Natural killer cell (primary cell): ENCODE measurements around the gene RIC1. TPM values are rescaled to one million over a fixed set of nuclear protein-coding genes. Genes with fewer than 3 reads are reported as not detected.

ENCODE experiments used
- ATAC-seq, 3 donors: fragments of 150-1000 bp in 2 of 3; fragments of 200-7000 bp in 1 of 3; cut with Tn5 transposase; 1 replicate in 1 of 3; 2 replicates in 2 of 3; pipeline ENCODE4 v1.10.0; 2021; ENCODE audit warnings: mild to moderate bottlenecking in 2 of 3, moderate library complexity in 2 of 3
- DNase-seq, 2 donors: peaks; one replicate each; pipeline versions ENCODE4 v3.0.0 to v3.0.0-alpha.2; 2013 to 2021; ENCODE audit warnings: mixed read lengths in 1 of 2
- H3K27ac ChIP-seq: one replicate; pipeline ENCODE4 v1.5.1; 2013; ENCODE audit warnings: mild to moderate bottlenecking, low read length
- H3K27me3 ChIP-seq: one replicate; pipeline ENCODE4 v1.6.1; 2013; ENCODE audit warnings: low read length; ENCODE audit not compliant: control insufficient read depth, insufficient read depth
- H3K36me3 ChIP-seq: one replicate; pipeline ENCODE4 v1.6.1; 2013; ENCODE audit warnings: low read length; ENCODE audit not compliant: control insufficient read depth, insufficient read depth
- H3K4me1 ChIP-seq: one replicate; pipeline ENCODE4 v1.6.1; 2013; ENCODE audit warnings: low read length; ENCODE audit not compliant: control insufficient read depth, insufficient read depth
- H3K4me3 ChIP-seq: one replicate; pipeline ENCODE4 v1.5.1; 2013; ENCODE audit warnings: low read length
- H3K9me3 ChIP-seq: one replicate; pipeline ENCODE4 v1.6.1; 2013; ENCODE audit warnings: low read length; ENCODE audit not compliant: control insufficient read depth, insufficient read depth
- H3K27ac Mint-ChIP-seq, 2 donors: one replicate each; pipeline ENCODE4 v1.8.0; 2022; ENCODE audit warnings: mild to moderate bottlenecking in 2 of 2, mixed read lengths in 2 of 2, moderate library complexity in 1 of 2
- H3K27me3 Mint-ChIP-seq, 2 donors: one replicate each; pipeline ENCODE4 v1.8.0; 2022; ENCODE audit warnings: low read depth in 2 of 2, mixed read lengths in 2 of 2
- H3K36me3 Mint-ChIP-seq: one replicate; pipeline ENCODE4 v1.8.0; 2022; ENCODE audit warnings: mixed read lengths
- H3K4me1 Mint-ChIP-seq, 2 donors: one replicate each; pipeline ENCODE4 v1.8.0; 2022; ENCODE audit warnings: mixed read lengths in 2 of 2
- H3K4me3 Mint-ChIP-seq: one replicate; pipeline ENCODE4 v1.8.0; 2022; ENCODE audit warnings: mild to moderate bottlenecking, moderate library complexity, mixed read lengths
- H3K9me3 Mint-ChIP-seq, 2 donors: one replicate each; pipeline ENCODE4 v1.8.0; 2022; ENCODE audit warnings: mixed read lengths in 2 of 2
- WGBS: methylation state at CpG from one replicate; pipeline ENCODE4 v1.1.7; 2013; ENCODE audit warnings: missing lambda C conversion rate; ENCODE audit not compliant: insufficient coverage; 5-methylcytosine and 5-hydroxymethylcytosine counted together
- intact Hi-C: fragments of 100-400 bp; cut with micrococcal nuclease; formaldehyde crosslinking; loops from one replicate; pipeline ENCODE4 v1.14.2; 2022
- total RNA-seq, 4 donors: library from RNA; stranded (reverse); fragments of 120-200 nt in 1 of 4; gene quantifications; one replicate each; pipeline versions ENCODE4 v1.2.3 to v1.2.4, GENCODE V29; 2013 to 2022
- TF ChIP-seq, protein P1 (sequence below): fragments of 200-600 bp; IDR thresholded peaks from one replicate; pipeline ENCODE4 v1.8.0; 2022; ENCODE audit warnings: antibody characterized with exemption

The RIC1 gene
- total RNA-seq, 3 donors from 2014 or later (not counting 1 experiment from before 2014, with no cell fraction given) = 23.5 to 33.9 (median 31.8) TPM

GRCh38 chr9:5815461-5815860, 186.6 kb downstream of the RIC1 start:
- H3K27ac Mint-ChIP-seq = peak overlapping the region in 1 of 2 donors; percentile 78
- ATAC-seq = no peak
- no peak overlapping the region for H3K4me3 ChIP-seq
- no peaks in the 10 kb centered on the region for H3K27me3 ChIP-seq
- H3K27me3 Mint-ChIP-seq = no peaks in the 10 kb centered on the region
- H3K9me3 ChIP-seq = no peaks in the 10 kb centered on the region
- no peaks in the 10 kb centered on the region for H3K9me3 Mint-ChIP-seq
- H3K4me1 Mint-ChIP-seq = peaks cover 32 to 33% of the 10 kb centered on the region in 2 donors
- TF ChIP-seq, protein P1, sequence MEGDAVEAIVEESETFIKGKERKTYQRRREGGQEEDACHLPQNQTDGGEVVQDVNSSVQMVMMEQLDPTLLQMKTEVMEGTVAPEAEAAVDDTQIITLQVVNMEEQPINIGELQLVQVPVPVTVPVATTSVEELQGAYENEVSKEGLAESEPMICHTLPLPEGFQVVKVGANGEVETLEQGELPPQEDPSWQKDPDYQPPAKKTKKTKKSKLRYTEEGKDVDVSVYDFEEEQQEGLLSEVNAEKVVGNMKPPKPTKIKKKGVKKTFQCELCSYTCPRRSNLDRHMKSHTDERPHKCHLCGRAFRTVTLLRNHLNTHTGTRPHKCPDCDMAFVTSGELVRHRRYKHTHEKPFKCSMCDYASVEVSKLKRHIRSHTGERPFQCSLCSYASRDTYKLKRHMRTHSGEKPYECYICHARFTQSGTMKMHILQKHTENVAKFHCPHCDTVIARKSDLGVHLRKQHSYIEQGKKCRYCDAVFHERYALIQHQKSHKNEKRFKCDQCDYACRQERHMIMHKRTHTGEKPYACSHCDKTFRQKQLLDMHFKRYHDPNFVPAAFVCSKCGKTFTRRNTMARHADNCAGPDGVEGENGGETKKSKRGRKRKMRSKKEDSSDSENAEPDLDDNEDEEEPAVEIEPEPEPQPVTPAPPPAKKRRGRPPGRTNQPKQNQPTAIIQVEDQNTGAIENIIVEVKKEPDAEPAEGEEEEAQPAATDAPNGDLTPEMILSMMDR = no peak
- peaks cover 54% of the 10 kb centered on the region for H3K36me3 ChIP-seq
- no peak overlapping the region for H3K4me3 Mint-ChIP-seq
- H3K36me3 Mint-ChIP-seq = peaks cover 18% of the 10 kb centered on the region
- no peak overlapping the region for H3K27ac ChIP-seq
- DNase-seq = no peak
- peaks cover 5% of the 10 kb centered on the region for H3K4me1 ChIP-seq
- intact Hi-C loops = no loop called here
- WGBS = no CpG with 5 or more reads among the region's 1 CpG

DNA sequence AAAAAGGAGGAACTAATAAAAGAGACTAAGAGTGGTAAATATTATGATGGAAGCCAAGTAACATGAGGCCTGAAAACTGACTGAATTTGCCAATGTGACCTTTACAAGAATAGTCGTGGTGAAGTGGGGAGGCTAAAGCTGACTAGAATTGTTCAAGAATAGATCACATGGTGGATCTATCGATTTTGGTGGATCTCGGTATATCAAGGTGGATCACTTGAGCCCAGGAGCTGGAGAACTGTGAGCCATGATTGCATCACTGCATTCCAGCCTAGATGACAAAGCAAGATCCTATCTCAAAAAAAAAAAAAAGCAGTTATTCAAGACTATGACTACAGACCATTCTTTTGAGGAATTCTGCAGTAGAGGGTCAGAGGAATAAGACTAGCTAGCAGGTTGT, 189.0 kb downstream of the RIC1 start:
- no peaks in the 10 kb centered on the region for H3K27me3 ChIP-seq
- TF ChIP-seq, protein P1 = no peak
- no peak for DNase-seq
- no peaks in the 10 kb centered on the region for H3K9me3 ChIP-seq
- H3K36me3 Mint-ChIP-seq = peaks cover 9% of the 10 kb centered on the region
- peaks cover 32 to 33% of the 10 kb centered on the region in 2 donors for H3K4me1 Mint-ChIP-seq
- peak overlapping the region; percentile 41 to 56 for H3K27ac Mint-ChIP-seq
- no peak for ATAC-seq
- H3K4me3 Mint-ChIP-seq = no peak overlapping the region
- no peak overlapping the region for H3K4me3 ChIP-seq
- WGBS = 82% methylated on average over 3 of the region's 3 CpGs
- H3K9me3 Mint-ChIP-seq = no peaks in the 10 kb centered on the region
- H3K4me1 ChIP-seq = peaks cover 5% of the 10 kb centered on the region
- H3K27me3 Mint-ChIP-seq = no peaks in the 10 kb centered on the region
- H3K27ac ChIP-seq = no peak overlapping the region
- peaks cover 55% of the 10 kb centered on the region for H3K36me3 ChIP-seq
- intact Hi-C loops = no loop called here

GRCh38 chr9:5818424-5819142, 189.7 kb downstream of the RIC1 start:
- H3K4me3 ChIP-seq = no peak overlapping the region
- no peak for DNase-seq
- no peak for ATAC-seq
- H3K4me1 ChIP-seq = peaks cover 5% of the 10 kb centered on the region
- Mint-ChIP-seq H3K27ac (peak overlapping the region in 1 of 2 donors; percentile 41), H3K36me3 (peaks cover 9% of the 10 kb centered on the region), H3K27me3 (no peaks in the 10 kb centered on the region), H3K4me3 (no peak overlapping the region), H3K9me3 (no peaks in the 10 kb centered on the region), H3K4me1 (peaks cover 32 to 33% of the 10 kb centered on the region in 2 donors)
- TF ChIP-seq, protein P1 = no peak
- no peaks in the 10 kb centered on the region for H3K27me3 ChIP-seq
- intact Hi-C loops = no loop called here
- peaks cover 56% of the 10 kb centered on the region for H3K36me3 ChIP-seq
- no peaks in the 10 kb centered on the region for H3K9me3 ChIP-seq
- 97% methylated on average over 2 of the region's 2 CpGs for WGBS
- H3K27ac ChIP-seq = no peak overlapping the region

GRCh38 chr9:5819174-5819573, 190.3 kb downstream of the RIC1 start:
- Mint-ChIP-seq H3K4me1 (peaks cover 29 to 32% of the 10 kb centered on the region in 2 donors), H3K36me3 (peaks cover 9% of the 10 kb centered on the region)

More at GRCh38 chr9:5819174-5819573, 190.3 kb downstream of the RIC1 start:
- no peaks in the 10 kb centered on the region for H3K27me3 Mint-ChIP-seq
- H3K9me3 Mint-ChIP-seq = no peaks in the 10 kb centered on the region
- H3K27me3 ChIP-seq = no peaks in the 10 kb centered on the region
- no peak overlapping the region for H3K27ac Mint-ChIP-seq
- H3K9me3 ChIP-seq = no peaks in the 10 kb centered on the region
- peaks cover 3% of the 10 kb centered on the region for H3K4me1 ChIP-seq
- peaks cover 58% of the 10 kb centered on the region for H3K36me3 ChIP-seq
- no peak overlapping the region for H3K27ac ChIP-seq
- ATAC-seq (no peak), DNase-seq (no peak)
- H3K4me3 Mint-ChIP-seq = no peak overlapping the region
- H3K4me3 ChIP-seq = no peak overlapping the region
- TF ChIP-seq, protein P1 = no peak
- WGBS = 97% methylated on average over 4 of the region's 6 CpGs
- intact Hi-C loops = no loop called here
